OCI-LY7 (cell line): ENCODE measurements around the gene TNRC6C. TPM values are rescaled to one million over a fixed set of nuclear protein-coding genes. Genes with fewer than 3 reads are reported as not detected.

Experiments
- BruUV-seq: library from RNA; stranded (reverse); fragments of 400-500 nt; replicated peaks from 2 replicates; lab custom pipeline; 2021; lab: Mats Ljungman, UMichigan
- CTCF ChIA-PET: fragments of 300-600 bp; sonication (Branson Sonifier 250); formaldehyde crosslinking; loops from one replicate; lab custom pipeline; 2022; ENCODE audit warnings: antibody characterized with exemption; ENCODE audit not compliant: unreplicated experiment; lab: Charles Lee
- POLR2A ChIA-PET: fragments of 300-600 bp; sonication (Branson Sonifier 250); formaldehyde crosslinking; loops from one replicate; lab custom pipeline; 2022; ENCODE audit warnings: antibody characterized with exemption; lab: Charles Lee
- DNase-seq: peaks from one replicate; pipeline ENCODE4 v3.0.0-alpha.2; 2015; ENCODE audit warnings: low spot score
- H2AFZ ChIP-seq: fragments of 200-600 bp; sonication (generic), shearing (Covaris generic); 2 replicates; pipeline ENCODE4 v1.6.1; 2014; ENCODE audit warnings: mild to moderate bottlenecking, antibody characterized with exemption, low read length, moderate library complexity
- H3K27ac ChIP-seq: fragments of 200-600 bp; sonication (generic); 2 replicates; pipeline ENCODE4 v1.5.1; 2014; ENCODE audit warnings: mixed run types, low read depth, mild to moderate bottlenecking, moderate library complexity, low read length, inconsistent platforms; ENCODE audit not compliant: poor library complexity, severe bottlenecking
- H3K36me3 ChIP-seq: fragments of 200-600 bp; sonication (generic); 2 replicates; pipeline ENCODE4 v1.6.1; 2014; ENCODE audit warnings: mild to moderate bottlenecking, antibody characterized with exemption, low read length, moderate library complexity, mixed read lengths; ENCODE audit not compliant: insufficient read depth
- H3K4me1 ChIP-seq: fragments of 200-600 bp; sonication (generic); 2 replicates; pipeline ENCODE4 v1.5.1; 2014; ENCODE audit warnings: mild to moderate bottlenecking, low read length; ENCODE audit not compliant: insufficient read depth, poor library complexity, severe bottlenecking
- H3K4me2 ChIP-seq: fragments of 200-600 bp; sonication (generic); 2 replicates; pipeline ENCODE4 v1.6.1; 2014; ENCODE audit warnings: mild to moderate bottlenecking, low read length
- H3K4me3 ChIP-seq: fragments of 200-600 bp; sonication (generic); 2 replicates; pipeline ENCODE4 v1.5.1; 2014; ENCODE audit warnings: mild to moderate bottlenecking, low read depth, low read length; ENCODE audit not compliant: poor library complexity, severe bottlenecking
- H3K79me2 ChIP-seq: fragments of 200-600 bp; sonication (generic); 2 replicates; pipeline ENCODE4 v1.6.1; 2016; ENCODE audit warnings: low read depth, mild to moderate bottlenecking, low read length, moderate library complexity, mixed read lengths; ENCODE audit not compliant: insufficient read depth
- H3K9me2 ChIP-seq: fragments of 200-600 bp; sonication (generic); 2 replicates; pipeline ENCODE4 v1.6.1; 2016; ENCODE audit warnings: mild to moderate bottlenecking, low read length, mixed read lengths; ENCODE audit not compliant: insufficient read depth
- H3K9me3 ChIP-seq: fragments of 200-600 bp; sonication (generic); 2 replicates; pipeline ENCODE4 v1.6.1; 2014; ENCODE audit warnings: mild to moderate bottlenecking, mixed run types, low read length, mixed read lengths
- H4K20me1 ChIP-seq: fragments of 200-600 bp; sonication (generic); 2 replicates; pipeline ENCODE4 v1.6.1; 2014; ENCODE audit warnings: mild to moderate bottlenecking, antibody characterized with exemption, low read length, moderate library complexity, mixed read lengths; ENCODE audit not compliant: insufficient read depth
- CTCF ChIP-seq: fragments of 200-600 bp; sonication (generic); conservative IDR thresholded peaks from 2 replicates; pipeline ENCODE4 v1.5.1; 2014; ENCODE audit warnings: mild to moderate bottlenecking, antibody characterized with exemption, low read length, moderate library complexity, mixed read lengths
- EZH2phosphoT487 ChIP-seq: fragments of 200-600 bp; sonication (generic); IDR thresholded peaks from 2 replicates; pipeline ENCODE4 v1.6.1; 2018; ENCODE audit warnings: low read depth, borderline replicate concordance, mild to moderate bottlenecking, mixed run types, antibody characterized with exemption, low read length, moderate library complexity, mixed read lengths
- intact Hi-C: fragments of 100-400 bp; cut with micrococcal nuclease; formaldehyde crosslinking; loops from one replicate; pipeline ENCODE4 v1.10.0; 2022; ENCODE audit not compliant: unreplicated experiment
- total RNA-seq, 2 experiments: library from RNA; depleted of rRNA in 1 of 2; stranded (reverse); fragments of >200 nt in 1 of 2; shearing (Covaris generic) in 1 of 2; gene quantifications; 2 replicates each; pipeline ENCODE4 v1.2.3, GENCODE V29; 2014 to 2022

The TNRC6C gene
- total RNA-seq, 2 experiments from 2014 or later, result 8.5 to 25.2 TPM

GRCh38 chr17:77944390-77945222 lies 13.9 kb upstream of the TNRC6C start:
- ChIA-PET CTCF (no interaction called here), POLR2A (no interaction called here)
- BruUV-seq, result no TSS peak

GRCh38 chr17:77946900-77947645 lies 11.4 kb upstream of the TNRC6C start:
- CTCF ChIA-PET, result no interaction called here
- no peak overlapping the region for H3K27ac ChIP-seq
- no peaks in the 10 kb centered on the region for H4K20me1 ChIP-seq
- no peaks in the 10 kb centered on the region for H3K9me3 ChIP-seq
- H3K4me2 ChIP-seq, result no peak overlapping the region
- no peak overlapping the region for H3K4me3 ChIP-seq
- intact Hi-C loops, result no loop called here
- BruUV-seq, result no TSS peak
- POLR2A ChIA-PET, result interaction anchor here (1.0 kb wide), 1 partner anchor 11 kb away, joined by 3 read pairs; the partner anchor contains the start of gene TNRC6C
- H2AFZ ChIP-seq, result no peak overlapping the region
- TF ChIP-seq EZH2phosphoT487, result no peak
- no peak for TF ChIP-seq CTCF
- no peak for DNase-seq
- H3K9me2 ChIP-seq, result no peaks in the 10 kb centered on the region
- no peaks in the 10 kb centered on the region for H3K4me1 ChIP-seq
- no peaks in the 10 kb centered on the region for H3K79me2 ChIP-seq
- H3K36me3 ChIP-seq, result no peaks in the 10 kb centered on the region

More at GRCh38 chr17:77944390-77945222, 13.9 kb upstream of the TNRC6C start:
- no peak overlapping the region for H3K4me3 ChIP-seq
- no peak for TF ChIP-seq CTCF
- no peak for TF ChIP-seq EZH2phosphoT487
- H3K9me2 ChIP-seq, result no peaks in the 10 kb centered on the region
- no peak for DNase-seq
- intact Hi-C loops, result no loop called here
- no peak overlapping the region for H2AFZ ChIP-seq
- H3K27ac ChIP-seq, result no peak overlapping the region
- H3K9me3 ChIP-seq, result no peaks in the 10 kb centered on the region
- no peak overlapping the region for H3K4me2 ChIP-seq
- H4K20me1 ChIP-seq, result no peaks in the 10 kb centered on the region
- no peaks in the 10 kb centered on the region for H3K36me3 ChIP-seq
- H3K79me2 ChIP-seq, result no peaks in the 10 kb centered on the region
- H3K4me1 ChIP-seq, result no peaks in the 10 kb centered on the region
